A549 treated with DMSO at 1 μM for 4 hours (cell line): ENCODE results near the gene RANGRF. TPM values are rescaled to one million over a fixed set of nuclear protein-coding genes. Genes with fewer than 3 reads are reported as not detected.

Source experiments
- total RNA-seq: library from RNA; stranded (reverse); fragments of 200-300 nt; extraction: Qiagen RNA extraction; gene quantifications from 5 replicates; pipeline ENCODE4 v1.2.3, GENCODE V29; 2022; ENCODE audit warnings: low read depth

Gene RANGRF
- total RNA-seq: 43.5 to 50.8 TPM (median 48.6 TPM) in 5 replicates

GRCh38 chr17:8288336-8289102, at the start of gene RANGRF:
Gene RANGRF (plus strand): TSS chr17:8288670. CDS start chr17:8288789, 119 bp downstream.

GRCh38 chr17:8248751-8249607, 39.5 kb upstream of the RANGRF start, which contains the start of gene PFAS:
Gene PFAS (plus strand): TSS chr17:8249289. CDS start chr17:8253938, 4,649 bp downstream.

GRCh38 chr17:8339540-8339939, 51.1 kb downstream of the RANGRF start, which contains the start of gene ODF4:
Gene ODF4 (plus strand): TSS chr17:8339840. CDS start chr17:8340052, 212 bp downstream.

Other genes with a start within 250 kb of the RANGRF start
- gene ALOX15B, start 249.6 kb upstream of the RANGRF start, total RNA-seq: not detected in 5 replicates
- gene ALOX12B, start 201.0 kb upstream of the RANGRF start, total RNA-seq: 0.75 to 2.1 TPM (median 1.2 TPM) in 5 replicates
- 5.9 to 9.7 TPM (median 6.4 TPM) in 5 replicates for gene ALOXE3, start 170.2 kb upstream of the RANGRF start, total RNA-seq
- 0.63 to 1.6 TPM (median 1.3 TPM) in 5 replicates for gene HES7, start 164.6 kb upstream of the RANGRF start, total RNA-seq
- gene PER1, start 136.3 kb upstream of the RANGRF start, total RNA-seq: 4.0 to 6.3 TPM (median 4.6 TPM) in 5 replicates
- gene VAMP2, start 125.7 kb upstream of the RANGRF start, total RNA-seq: 21.5 to 27.7 TPM (median 25.6 TPM) in 5 replicates
- 16.2 to 19.5 TPM (median 18.8 TPM) in 5 replicates for gene TMEM107, start 112.3 kb upstream of the RANGRF start, total RNA-seq
- 5.3 to 8.3 TPM (median 6.8 TPM) in 5 replicates for gene BORCS6, start 98.5 kb upstream of the RANGRF start, total RNA-seq
- gene AURKB, start 78.1 kb upstream of the RANGRF start, total RNA-seq: 151 to 173 TPM (median 157 TPM) in 5 replicates
- gene CTC1, start 40.6 kb upstream of the RANGRF start, total RNA-seq: 8.5 to 17.5 TPM (median 16.0 TPM) in 5 replicates
- gene PFAS, start 39.4 kb upstream of the RANGRF start, total RNA-seq: 46.9 to 57.4 TPM (median 54.6 TPM) in 5 replicates
- 5.6 to 7.7 TPM (median 7.2 TPM) in 5 replicates for gene SLC25A35, start 6.7 kb downstream of the RANGRF start, total RNA-seq
- 0.06 TPM in 1 of 5 replicates, not detected in the others for gene ARHGEF15, start 21.6 kb downstream of the RANGRF start, total RNA-seq
- not detected in 5 replicates for gene ODF4, start 51.2 kb downstream of the RANGRF start, total RNA-seq
- 3,386 to 4,153 TPM (median 3,684 TPM) in 5 replicates for gene RPL26, start 94.5 kb downstream of the RANGRF start, total RNA-seq
- gene RNF222, start 109.2 kb downstream of the RANGRF start, total RNA-seq: not detected in 5 replicates
- 56.1 to 63.6 TPM (median 60.0 TPM) in 5 replicates for gene NDEL1, start 147.2 kb downstream of the RANGRF start, total RNA-seq